Astrocyte of the cerebellum (primary cell): ENCODE results near the gene SLC35B2.

ENCODE experiments used
- DNase-seq: peaks from one replicate; pipeline ENCODE4 v3.0.0-alpha.2; 2011; ENCODE audit warnings: low read depth
- H3K4me3 ChIP-seq: 2 replicates; pipeline ENCODE4 v1.5.1; 2011; ENCODE audit warnings: mild to moderate bottlenecking, low read depth, low read length, moderate library complexity
- CTCF ChIP-seq: IDR thresholded peaks from 2 replicates; pipeline ENCODE4 v1.5.1; 2012; ENCODE audit warnings: low read length, low read depth, moderate library complexity, mild to moderate bottlenecking; ENCODE audit errors: missing control alignments
- in situ Hi-C: cut with HindIII; loops from 2 replicates; pipeline ENCODE4 v1.10.0; 2017; ENCODE audit warnings: low sequenced_read_pairs

The SLC35B2 gene

DNA sequence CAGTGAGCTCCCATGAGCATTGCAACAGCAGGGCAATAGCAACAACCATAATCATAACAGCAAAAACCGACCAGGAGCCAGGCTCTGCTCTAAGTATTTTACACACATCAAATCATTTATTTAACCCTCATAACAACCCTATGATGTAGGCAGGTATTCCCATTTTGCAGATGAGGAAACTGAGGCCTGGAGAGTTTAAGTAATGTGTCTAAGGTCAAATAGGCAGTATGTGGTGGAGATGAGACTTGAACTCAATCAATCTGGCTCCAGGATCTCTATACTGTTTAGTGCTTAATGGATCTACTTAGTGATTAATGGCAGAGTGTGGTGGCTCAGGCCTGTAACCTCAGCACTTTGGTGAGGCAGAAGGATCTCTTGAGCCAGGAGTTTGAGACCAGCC lies 16.3 kb upstream of the SLC35B2 start:
- no peak for TF ChIP-seq CTCF
- DNase-seq: no peak
- H3K4me3 ChIP-seq: no peak overlapping the region
- in situ Hi-C loops: no loop called here

DNA sequence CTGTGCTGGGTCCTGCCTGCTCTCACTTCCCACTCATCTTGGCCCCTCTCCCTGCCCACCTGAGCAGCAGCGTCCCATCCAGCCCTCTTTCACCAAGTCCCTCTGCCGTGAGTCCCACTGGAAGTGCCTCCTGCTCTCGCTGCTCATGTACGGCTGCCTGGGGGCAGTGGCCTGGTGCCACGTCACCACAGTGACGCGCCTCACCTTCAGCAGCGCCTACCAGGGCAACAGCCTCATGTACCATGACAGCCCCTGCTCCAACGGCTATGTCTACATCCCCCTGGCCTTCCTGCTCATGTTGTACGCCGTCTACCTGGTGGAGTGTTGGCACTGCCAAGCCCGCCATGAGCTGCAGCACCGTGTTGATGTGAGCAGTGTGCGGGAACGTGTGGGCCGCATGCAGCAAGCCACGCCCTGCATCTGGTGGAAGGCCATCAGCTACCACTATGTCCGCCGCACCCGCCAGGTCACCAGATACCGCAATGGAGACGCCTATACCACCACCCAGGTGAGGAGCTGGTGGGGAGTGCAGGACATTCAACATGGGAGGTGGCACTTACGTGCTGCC lies 15.8 kb upstream of the SLC35B2 start:
- no peak for TF ChIP-seq CTCF
- no peak for DNase-seq
- H3K4me3 ChIP-seq: no peak overlapping the region
- in situ Hi-C loops: no loop called here

- TF ChIP-seq CTCF: no peak
- no peak for DNase-seq
- no peak overlapping the region for H3K4me3 ChIP-seq
- in situ Hi-C loops: no loop called here
These were observed 15.2 kb upstream of the SLC35B2 start for GRCh38 chr6:44272529-44272928.

DNA sequence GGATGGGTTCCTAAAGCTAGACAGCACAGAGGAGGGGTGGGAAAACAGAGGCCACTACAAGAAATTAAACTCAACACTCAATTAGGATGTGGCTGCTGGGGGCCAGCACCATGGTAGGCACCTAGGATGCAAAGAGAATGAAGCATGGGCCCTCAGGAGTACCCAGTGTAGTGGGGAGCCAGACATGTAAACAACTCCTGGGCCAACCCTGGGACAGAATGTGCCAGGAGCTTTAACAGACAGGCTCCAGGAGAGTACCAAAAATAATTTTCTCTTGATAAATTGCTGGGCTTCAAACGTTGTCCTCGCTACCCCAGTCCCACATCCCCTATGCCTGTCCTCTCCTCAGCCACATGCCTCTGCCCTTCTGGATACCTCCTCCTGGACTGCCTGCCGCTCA lies 14.6 kb upstream of the SLC35B2 start:
- no peak for TF ChIP-seq CTCF
- in situ Hi-C loops: no loop called here
- no peak for DNase-seq
- no peak overlapping the region for H3K4me3 ChIP-seq

- no peak for DNase-seq
- no peak overlapping the region for H3K4me3 ChIP-seq
- no peak for TF ChIP-seq CTCF
- in situ Hi-C loops: no loop called here
These were observed 14.0 kb upstream of the SLC35B2 start for GRCh38 chr6:44271406-44271723.

GRCh38 chr6:44270526-44271405 lies 13.4 kb upstream of the SLC35B2 start:
- in situ Hi-C loops: no loop called here

More at GRCh38 chr6:44270526-44271405, 13.4 kb upstream of the SLC35B2 start:
- peak overlapping the region; percentile 17 for H3K4me3 ChIP-seq
- no peak for TF ChIP-seq CTCF
- no peak for DNase-seq
